Heart right ventricle (tissue), 16 donors: ENCODE data around the gene ACP1. TPM values are rescaled to one million over a fixed set of nuclear protein-coding genes. Genes with fewer than 3 reads are reported as not detected.

Experiments used
- ATAC-seq, 8 donors: fragments of 200-7000 bp; cut with Tn5 transposase; one replicate each; pipeline ENCODE4 v1.9.1; 2020; ENCODE audit warnings: mild to moderate bottlenecking in 8 of 8, moderate library complexity in 8 of 8, moderate number of reproducible peaks in 1 of 8
- DNase-seq, 2 donors: peaks; one replicate each; pipeline ENCODE4 v3.0.0-alpha.2; 2020
- H3K27ac ChIP-seq, 10 donors: fragments of 200-600 bp; sonication (generic) in 2 of 10; one replicate each; pipeline versions ENCODE4 v1.5.0 to v1.8.0; 2020 to 2022; ENCODE audit warnings: mild to moderate bottlenecking in 3 of 10
- H3K27me3 ChIP-seq, 7 donors: fragments of 200-600 bp; one replicate each; pipeline ENCODE4 v1.8.0; 2021 to 2022; ENCODE audit warnings: mild to moderate bottlenecking in 2 of 7
- H3K36me3 ChIP-seq, 9 donors: fragments of 200-600 bp; sonication (generic) in 1 of 9; one replicate each; pipeline versions ENCODE4 v1.5.0 to v1.8.0; 2020 to 2022; ENCODE audit warnings: mild to moderate bottlenecking in 2 of 9
- H3K4me1 ChIP-seq, 9 donors: fragments of 200-600 bp; sonication (generic) in 1 of 9; one replicate each; pipeline versions ENCODE4 v1.5.0 to v1.8.0; 2020 to 2022; ENCODE audit warnings: mild to moderate bottlenecking in 4 of 9
- H3K4me3 ChIP-seq, 10 donors: fragments of 200-600 bp; sonication (generic) in 2 of 10; one replicate each; pipeline versions ENCODE4 v1.5.0 to v1.8.0; 2020 to 2022; ENCODE audit warnings: mild to moderate bottlenecking in 7 of 10, moderate library complexity in 2 of 10
- H3K9me3 ChIP-seq, 11 donors: fragments of 200-600 bp in 10 of 11; sonication (generic) in 2 of 11; one replicate each; pipeline versions ENCODE4 v1.5.0 to v1.8.0; 2013 to 2022; ENCODE audit warnings: mild to moderate bottlenecking in 2 of 11, control low read depth in 1 of 11, moderate library complexity in 1 of 11
- CTCF ChIP-seq, 9 donors: fragments of 200-600 bp; sonication (generic) in 2 of 9; IDR thresholded peaks; one replicate each; pipeline versions ENCODE4 v1.5.0 to v1.8.0; 2021 to 2022; ENCODE audit warnings: antibody characterized with exemption in 9 of 9, mild to moderate bottlenecking in 5 of 9, moderate library complexity in 1 of 9
- WGBS, 2 donors: extraction: QIAGEN DNeasy Blood & Tissue Kit; methylation state at CpG; one replicate each; pipeline ENCODE4 v1.1.7; 2013; ENCODE audit warnings: inconsistent platforms in 1 of 2; 5-methylcytosine and 5-hydroxymethylcytosine counted together
- intact Hi-C, 10 donors: fragments of 100-400 bp; cut with DNase I; formaldehyde crosslinking; loops; one replicate each; pipeline versions ENCODE4 v1.11.1 to v1.14.2; 2022
- polyA plus RNA-seq, 2 donors: library from polyadenylated mRNA; stranded (reverse); fragments of 200-250 nt; gene quantifications; one replicate each; pipeline ENCODE4 v1.2.3, GENCODE V29; 2013
- total RNA-seq, 10 donors: library from RNA; stranded (reverse); fragmentation: NEBNext Ultra II Directional in 3 of 10; extraction: Animal tissue kit (Norgen Biotek cat#: 25700) in 3 of 10; gene quantifications; one replicate each; pipeline versions ENCODE4 v1.2.1 to v1.2.4, GENCODE V29; 2021 to 2023
- donor health status: Arrhythmogenic right ventricular cardiomyopathy.
- donor health status: ischemic (EF 13 %, LVEDD 7.1; RV severe dilation, severe dysfunction).
- donor health status: healthy with polysubstance abuse.
- donor health status: DM: no; HTN: yes; CAD: no.
- donor health status: DM: no; HTN: no; CAD: no.
- donor health status: ischemic (EF 25% LVEDD 6.9; RV normal size, moderate dysfunction).
- donor health status: ischemic (EF 25% LVEDD 5.7; RV mildly dilated, moderate dysfunction).
- donor health status: healthy.
- donor health status: DM: yes; HTN: yes; CAD: no.
- donor health status: Ischemic cardiomyopathy.
- donor health status: ischemic (EF 35%, LVEDD 5.7; RV mildly dilated, moderate dysfunction).
- donor health status: nonischemic (EF 11% LVEDD 7.7; RV severe dilation, severe dysfunction).
- donor health status: DM: yes; HTN: yes; CAD: no.
- donor health status: PGD.
- donor health status: ischemic (EF 29% LVEDD 5.4; RV normal size, mild dysfunction).
- donor health status: nonischemic (EF 23%, LVEDD 6.1; RV moderate dilation, normal function).

Gene ACP1
- total and polyA plus RNA-seq, 12 donors: 38.3 to 87.7 (median 65.2) TPM

GRCh38 chr2:254241-254640 is 10.5 kb upstream of the ACP1 start:
- intact Hi-C loops: loop anchor here in 1 of 10 donors (10.0 kb wide), 1 partner anchor 381 kb away; no protein-coding TSS in a partner anchor
- H3K27ac ChIP-seq: no peak overlapping the region
- H3K9me3 ChIP-seq: peaks cover 0 to 34% (median 8%) of the 10 kb centered on the region in 11 donors
- H3K4me1 ChIP-seq: no peaks in the 10 kb centered on the region
- H3K36me3 ChIP-seq: peaks cover 0 to 26% (median 6%) of the 10 kb centered on the region in 9 donors
- ATAC-seq: no peak
- no peak overlapping the region for H3K4me3 ChIP-seq
- 90% methylated on average over 7 of the region's 7 CpGs for WGBS, 2 donors
- H3K27me3 ChIP-seq: no peaks in the 10 kb centered on the region
- no peak for TF ChIP-seq CTCF (IDR thresholded peaks at IDR 0.05)
- no peak for DNase-seq

- TF ChIP-seq CTCF (IDR thresholded peaks at IDR 0.05): no peak
- no peaks in the 10 kb centered on the region for H3K27me3 ChIP-seq
- no peaks in the 10 kb centered on the region for H3K4me1 ChIP-seq
- ATAC-seq (no peak), DNase-seq (no peak)
- no peak overlapping the region for H3K27ac ChIP-seq
- intact Hi-C loops: loop anchor here in 1 of 10 donors (10.0 kb wide), 1 partner anchor 380 kb away; no protein-coding TSS in a partner anchor
- H3K9me3 ChIP-seq: peaks cover 0 to 34% (median 8%) of the 10 kb centered on the region in 11 donors
- no peak overlapping the region for H3K4me3 ChIP-seq
- 94 to 98% methylated on average over 2 of the region's 2 CpGs for WGBS, 2 donors
- H3K36me3 ChIP-seq: peaks cover 0 to 18% (median 0%) of the 10 kb centered on the region in 9 donors
Observed at GRCh38 chr2:255195-255594, 9.6 kb upstream of the ACP1 start.

- intact Hi-C loops: loop anchor here in 1 of 10 donors (10.0 kb wide), 1 partner anchor 379 kb away; no protein-coding TSS in a partner anchor
- Histone ChIP-seq H3K36me3 (peaks cover 0 to 18% (median 0%) of the 10 kb centered on the region in 9 donors), H3K27ac (no peak overlapping the region), H3K4me3 (no peak overlapping the region), H3K27me3 (no peaks in the 10 kb centered on the region), H3K4me1 (no peaks in the 10 kb centered on the region), H3K9me3 (peaks cover 0 to 34% (median 8%) of the 10 kb centered on the region in 11 donors)
- DNase-seq (no peak), ATAC-seq (no peak)
- no peak for TF ChIP-seq CTCF (IDR thresholded peaks at IDR 0.05)
- 87 to 95% methylated on average over 3 of the region's 3 CpGs for WGBS, 2 donors
Observed at GRCh38 chr2:256094-256493, 8.7 kb upstream of the ACP1 start.

GRCh38 chr2:257429-257828 is 7.3 kb upstream of the ACP1 start:
- Histone ChIP-seq H3K27ac (no peak overlapping the region), H3K27me3 (no peaks in the 10 kb centered on the region), H3K4me3 (no peak overlapping the region), H3K36me3 (peaks cover 0 to 5% (median 0%) of the 10 kb centered on the region in 9 donors), H3K4me1 (no peaks in the 10 kb centered on the region), H3K9me3 (peaks cover 0 to 34% (median 8%) of the 10 kb centered on the region in 11 donors)
- DNase-seq (no peak), ATAC-seq (no peak)
- TF ChIP-seq CTCF (IDR thresholded peaks at IDR 0.05): no peak
- intact Hi-C loops: loop anchor here in 1 of 10 donors (10.0 kb wide), 1 partner anchor 377 kb away; no protein-coding TSS in a partner anchor
- WGBS, 2 donors: 89 to 91% methylated on average over 3 of the region's 3 CpGs
